ENCODE results near the gene ATAD3B. TPM values are rescaled to one million over a fixed set of nuclear protein-coding genes. Genes with fewer than 3 reads are reported as not detected.

ATAD3B gene
- total and polyA plus RNA-seq, 2 of the 13 experiments (the other 11 are each of a cell fraction or from before 2014, with no cell fraction given) = 9.6 to 31.1 TPM

- TF ChIP-seq ZNF720 (CRISPR knock-in tag; IDR thresholded peaks at IDR 0.05) (no peak), ZNF773 (CRISPR knock-in tag; IDR thresholded peaks at IDR 0.05; ENCODE audit: borderline replicate concordance) (no peak), MED13 (CRISPR knock-in tag; IDR thresholded peaks at IDR 0.05) (0 out of 2 replicates have a peak, but pooled peaks have one; percentile 36), ZNF710 (CRISPR knock-in tag; IDR thresholded peaks at IDR 0.05; ENCODE audit: borderline replicate concordance) (no peak; the same call in 1 of the 2 replicates), KAT7 (CRISPR knock-in tag; IDR thresholded peaks at IDR 0.05; ENCODE audit: borderline replicate concordance) (no peak), MAFK (conservative IDR thresholded peaks at IDR 0.05 in 1 of 2, IDR thresholded peaks at IDR 0.05 in 1 of 2; ENCODE audit: low read length in 2 of 2) (no peak), KLF6 (CRISPR knock-in tag; IDR thresholded peaks at IDR 0.05) (peak; percentile 37; the same call in 1 of the 2 replicates), ZNF724P (CRISPR knock-in tag; IDR thresholded peaks at IDR 0.05; ENCODE audit: borderline replicate concordance) (no peak)
- TF ChIP-seq, protein P1, sequence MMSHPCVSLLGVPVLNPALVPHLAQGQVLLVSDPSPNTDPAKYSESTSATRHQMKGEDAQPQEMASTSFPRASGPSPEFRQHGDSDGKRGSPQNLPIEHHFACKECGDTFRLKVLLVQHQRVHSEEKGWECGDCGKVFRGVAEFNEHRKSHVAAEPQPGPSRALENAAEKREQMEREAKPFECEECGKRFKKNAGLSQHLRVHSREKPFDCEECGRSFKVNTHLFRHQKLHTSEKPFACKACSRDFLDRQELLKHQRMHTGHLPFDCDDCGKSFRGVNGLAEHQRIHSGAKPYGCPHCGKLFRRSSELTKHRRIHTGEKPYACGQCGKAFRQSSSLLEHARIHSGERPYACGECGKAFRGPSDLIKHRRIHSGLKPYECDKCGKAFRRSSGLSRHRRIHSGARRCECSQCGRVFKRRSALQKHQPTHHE (CRISPR knock-in tag; IDR thresholded peaks at IDR 0.05; ENCODE audit: borderline replicate concordance) = peak; percentile 67; the same call in 1 of the 2 replicates
- TF ChIP-seq, protein P2, sequence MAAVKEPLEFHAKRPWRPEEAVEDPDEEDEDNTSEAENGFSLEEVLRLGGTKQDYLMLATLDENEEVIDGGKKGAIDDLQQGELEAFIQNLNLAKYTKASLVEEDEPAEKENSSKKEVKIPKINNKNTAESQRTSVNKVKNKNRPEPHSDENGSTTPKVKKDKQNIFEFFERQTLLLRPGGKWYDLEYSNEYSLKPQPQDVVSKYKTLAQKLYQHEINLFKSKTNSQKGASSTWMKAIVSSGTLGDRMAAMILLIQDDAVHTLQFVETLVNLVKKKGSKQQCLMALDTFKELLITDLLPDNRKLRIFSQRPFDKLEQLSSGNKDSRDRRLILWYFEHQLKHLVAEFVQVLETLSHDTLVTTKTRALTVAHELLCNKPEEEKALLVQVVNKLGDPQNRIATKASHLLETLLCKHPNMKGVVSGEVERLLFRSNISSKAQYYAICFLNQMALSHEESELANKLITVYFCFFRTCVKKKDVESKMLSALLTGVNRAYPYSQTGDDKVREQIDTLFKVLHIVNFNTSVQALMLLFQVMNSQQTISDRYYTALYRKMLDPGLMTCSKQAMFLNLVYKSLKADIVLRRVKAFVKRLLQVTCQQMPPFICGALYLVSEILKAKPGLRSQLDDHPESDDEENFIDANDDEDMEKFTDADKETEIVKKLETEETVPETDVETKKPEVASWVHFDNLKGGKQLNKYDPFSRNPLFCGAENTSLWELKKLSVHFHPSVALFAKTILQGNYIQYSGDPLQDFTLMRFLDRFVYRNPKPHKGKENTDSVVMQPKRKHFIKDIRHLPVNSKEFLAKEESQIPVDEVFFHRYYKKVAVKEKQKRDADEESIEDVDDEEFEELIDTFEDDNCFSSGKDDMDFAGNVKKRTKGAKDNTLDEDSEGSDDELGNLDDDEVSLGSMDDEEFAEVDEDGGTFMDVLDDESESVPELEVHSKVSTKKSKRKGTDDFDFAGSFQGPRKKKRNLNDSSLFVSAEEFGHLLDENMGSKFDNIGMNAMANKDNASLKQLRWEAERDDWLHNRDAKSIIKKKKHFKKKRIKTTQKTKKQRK (IDR thresholded peaks at IDR 0.05; ENCODE audit: low read length) = no peak
- TF ChIP-seq, protein P3, sequence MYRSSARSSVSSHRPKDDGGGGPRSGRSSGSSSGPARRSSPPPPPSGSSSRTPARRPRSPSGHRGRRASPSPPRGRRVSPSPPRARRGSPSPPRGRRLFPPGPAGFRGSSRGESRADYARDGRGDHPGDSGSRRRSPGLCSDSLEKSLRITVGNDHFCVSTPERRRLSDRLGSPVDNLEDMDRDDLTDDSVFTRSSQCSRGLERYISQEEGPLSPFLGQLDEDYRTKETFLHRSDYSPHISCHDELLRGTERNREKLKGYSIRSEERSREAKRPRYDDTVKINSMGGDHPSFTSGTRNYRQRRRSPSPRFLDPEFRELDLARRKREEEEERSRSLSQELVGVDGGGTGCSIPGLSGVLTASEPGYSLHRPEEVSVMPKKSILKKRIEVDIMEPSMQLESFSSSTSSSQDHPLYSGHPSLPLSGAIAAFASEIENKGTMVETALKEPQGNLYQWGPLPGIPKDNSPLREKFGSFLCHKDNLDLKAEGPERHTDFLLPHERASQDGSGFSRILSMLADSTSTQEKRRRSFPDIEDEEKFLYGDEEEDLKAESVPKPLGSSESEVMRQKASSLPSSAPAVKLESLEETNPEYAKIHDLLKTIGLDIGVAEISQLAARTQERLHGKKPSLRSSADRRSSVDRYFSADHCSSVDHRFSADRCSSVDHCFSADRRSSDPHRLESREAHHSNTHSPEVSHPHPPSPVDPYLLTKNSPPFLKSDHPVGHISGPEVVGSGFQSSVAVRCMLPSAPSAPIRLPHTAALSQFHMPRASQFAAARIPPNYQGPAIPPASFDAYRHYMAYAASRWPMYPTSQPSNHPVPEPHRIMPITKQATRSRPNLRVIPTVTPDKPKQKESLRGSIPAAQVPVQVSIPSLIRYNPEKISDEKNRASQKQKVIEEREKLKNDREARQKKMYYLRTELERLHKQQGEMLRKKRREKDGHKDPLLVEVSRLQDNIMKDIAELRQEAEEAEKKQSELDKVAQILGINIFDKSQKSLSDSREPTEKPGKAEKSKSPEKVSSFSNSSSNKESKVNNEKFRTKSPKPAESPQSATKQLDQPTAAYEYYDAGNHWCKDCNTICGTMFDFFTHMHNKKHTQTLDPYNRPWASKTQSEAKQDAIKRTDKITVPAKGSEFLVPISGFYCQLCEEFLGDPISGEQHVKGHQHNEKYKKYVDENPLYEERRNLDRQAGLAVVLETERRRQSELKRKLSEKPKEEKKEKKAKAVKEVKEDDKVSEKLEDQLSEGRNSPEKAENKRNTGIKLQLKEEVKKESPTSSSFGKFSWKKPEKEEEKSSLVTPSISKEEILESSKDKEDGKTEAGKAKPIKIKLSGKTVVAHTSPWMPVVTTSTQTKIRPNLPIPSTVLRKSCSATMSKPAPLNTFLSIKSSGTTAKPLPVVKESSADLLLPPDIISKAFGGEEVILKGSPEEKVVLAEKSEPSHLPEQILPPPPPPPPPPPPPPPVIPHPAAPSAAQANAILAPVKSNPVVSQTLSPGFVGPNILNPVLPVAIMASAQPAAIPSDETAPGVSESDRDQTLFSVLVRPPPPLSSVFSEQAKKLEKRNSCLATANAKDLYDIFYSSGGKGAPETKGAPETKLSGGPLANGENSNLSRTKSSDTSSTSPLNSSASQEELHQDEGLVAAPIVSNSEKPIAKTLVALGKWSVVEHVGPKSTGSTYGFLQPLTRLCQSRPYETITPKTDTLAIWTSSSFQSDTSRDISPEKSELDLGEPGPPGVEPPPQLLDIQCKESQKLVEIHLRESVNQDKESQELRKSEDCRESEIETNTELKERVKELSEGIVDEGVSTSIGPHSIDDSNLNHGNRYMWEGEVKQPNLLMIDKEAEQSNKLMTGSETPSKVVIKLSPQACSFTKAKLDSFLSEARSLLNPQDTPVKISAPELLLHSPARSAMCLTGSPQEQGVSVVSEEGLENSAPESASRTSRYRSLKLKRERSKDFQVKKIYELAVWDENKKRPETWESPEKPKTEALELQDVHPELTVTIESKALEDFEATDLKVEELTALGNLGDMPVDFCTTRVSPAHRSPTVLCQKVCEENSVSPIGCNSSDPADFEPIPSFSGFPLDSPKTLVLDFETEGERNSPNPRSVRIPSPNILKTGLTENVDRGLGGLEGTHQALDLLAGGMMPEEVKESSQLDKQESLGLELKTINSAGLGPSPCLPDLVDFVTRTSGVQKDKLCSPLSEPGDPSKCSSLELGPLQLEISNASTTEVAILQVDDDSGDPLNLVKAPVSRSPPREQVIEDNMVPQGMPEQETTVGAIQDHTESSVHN (CRISPR knock-in tag; IDR thresholded peaks at IDR 0.05) = peak; percentile 94
Observed at GRCh38 chr1:1441002-1441888, 30.3 kb upstream of the ATAD3B start (continued).
